ENCODE results near the gene PRR3.

DNA sequence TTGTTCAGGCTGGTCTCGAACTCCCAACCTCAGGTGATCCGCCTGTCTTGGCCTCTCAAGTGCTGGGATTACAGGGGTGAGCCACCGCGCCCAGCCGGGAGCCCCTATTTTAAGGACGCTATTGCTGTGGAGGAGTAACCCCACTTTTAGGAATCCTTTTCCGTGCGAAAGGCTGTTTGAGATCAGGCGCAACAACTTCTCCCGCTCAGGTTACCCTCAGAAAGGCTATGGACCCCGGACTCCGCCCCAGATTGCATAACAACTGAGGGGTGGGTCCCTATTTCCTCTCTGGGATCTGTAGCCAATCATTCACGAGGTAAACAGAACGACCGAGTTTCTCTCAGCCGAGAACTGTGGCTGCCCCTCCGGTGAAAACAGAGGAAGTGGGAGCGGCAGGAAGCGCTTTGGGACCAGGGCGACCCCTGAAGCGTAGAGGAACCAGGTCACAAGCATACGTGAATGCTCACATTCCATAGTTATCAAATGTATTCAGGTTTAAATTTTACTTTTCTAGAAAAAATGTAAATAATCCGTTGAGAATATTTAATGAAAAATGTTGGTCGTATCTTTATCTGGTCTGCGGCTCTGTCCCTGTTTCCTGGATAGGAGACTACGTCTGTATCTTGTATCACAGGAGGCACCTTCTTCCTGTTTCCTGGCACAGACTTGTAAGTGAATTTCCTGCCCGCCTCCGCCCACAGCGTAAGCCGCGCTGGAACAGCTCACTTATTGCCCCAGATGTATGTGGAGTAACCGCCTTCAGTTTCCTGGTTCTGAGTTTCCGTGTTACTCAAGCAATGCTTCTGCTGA is 40.9 kb upstream of the PRR3 start:
- TF ChIP-seq CTCF (IDR thresholded peaks at IDR 0.05) = peak in 1 of 5 experiments; percentile 14
- peak; percentile 67 to 95 for TF ChIP-seq EP300 (IDR thresholded peaks at IDR 0.05)

Data from tibial nerve (tissue), 4 donors.